GM12878 (cell line): ENCODE measurements around the gene ZNF366. TPM values are rescaled to one million over a fixed set of nuclear protein-coding genes. Genes with fewer than 3 reads are reported as not detected.

Experiments used
- ATAC-seq: fragments of 200-7000 bp; cut with Tn5 transposase; 3 replicates; pipeline ENCODE4 v1.9.1; 2020; ENCODE audit warnings: mild to moderate bottlenecking, moderate library complexity
- BruUV-seq: library from RNA; stranded (reverse); fragments of 400-500 nt; replicated peaks from 2 replicates; lab custom pipeline; 2021; lab: Mats Ljungman, UMichigan
- CTCF ChIA-PET: fragments of 300-600 bp; sonication (Branson Sonifier 250); formaldehyde crosslinking; extraction: SDS; loops from one replicate; lab custom pipeline; 2021; ENCODE audit warnings: inconsistent platforms; lab: Yijun Ruan, JAX
- POLR2A ChIA-PET: fragments of 350-600 bp; formaldehyde crosslinking; extraction: SDS; loops from one replicate; lab custom pipeline; 2021; ENCODE audit warnings: inconsistent platforms; lab: Charles Lee
- RAD21 ChIA-PET: fragments of 300-600 bp; sonication (Branson Sonifier 250); formaldehyde crosslinking; loops from one replicate; lab custom pipeline; 2023; ENCODE audit warnings: antibody characterized with exemption; ENCODE audit not compliant: unreplicated experiment; lab: Charles Lee
- SMC1A ChIA-PET: fragments of 300-600 bp; sonication (Branson Sonifier 250); formaldehyde crosslinking; loops from one replicate; lab custom pipeline; 2023; ENCODE audit not compliant: unreplicated experiment, uncharacterized antibody; lab: Charles Lee
- DNase-seq: peaks from one replicate; pipeline ENCODE4 v3.0.0-alpha.2; 2011; ENCODE audit warnings: low read depth, low spot score
- FAIRE-seq: peaks from 3 replicates; lab custom pipeline; 2011; peaks lifted over from hg19 to GRCh38; lab: Jason Lieb, UNC
- H2AFZ ChIP-seq: 2 replicates; pipeline ENCODE4 v1.6.0; 2011; ENCODE audit warnings: low read depth, low read length, control low read depth; ENCODE audit not compliant: control insufficient read depth
- H3K27ac ChIP-seq: 2 replicates; pipeline ENCODE4 v1.5.1; 2011; ENCODE audit warnings: control low read depth; ENCODE audit not compliant: control insufficient read depth, insufficient read depth
- H3K27me3 ChIP-seq, 2 experiments: replicated peaks in 1 of 2; 2 replicates each; pipeline versions ENCODE4 v1.6.0 to v1.6.1; 2011; ENCODE audit warnings: low read length in 1 of 2; ENCODE audit not compliant: control insufficient read depth in 2 of 2, insufficient read depth in 2 of 2
- H3K36me3 ChIP-seq, 2 experiments: 2 replicates each; pipeline ENCODE4 v1.5.1; 2011; ENCODE audit warnings: low read length in 1 of 2; ENCODE audit not compliant: control insufficient read depth in 2 of 2, insufficient read depth in 2 of 2
- H3K4me1 ChIP-seq: 2 replicates; pipeline ENCODE4 v1.6.1; 2011; ENCODE audit warnings: mild to moderate bottlenecking, low read length, moderate library complexity, mixed read lengths; ENCODE audit not compliant: control insufficient read depth, insufficient read depth
- H3K4me2 ChIP-seq: 2 replicates; pipeline ENCODE4 v1.6.0; 2011; ENCODE audit warnings: control low read depth; ENCODE audit not compliant: control insufficient read depth, insufficient read depth
- H3K4me3 ChIP-seq: fragments of 200-600 bp; sonication (generic); 2 replicates; pipeline ENCODE4 v1.5.1; 2016
- H3K79me2 ChIP-seq: 2 replicates; pipeline ENCODE4 v1.6.0; 2011; ENCODE audit warnings: low read length; ENCODE audit not compliant: control insufficient read depth, insufficient read depth
- H3K9ac ChIP-seq: 2 replicates; pipeline ENCODE4 v1.8.0; 2011; ENCODE audit warnings: low read length, control low read depth, mixed read lengths; ENCODE audit not compliant: control insufficient read depth, insufficient read depth
- H3K9me3 ChIP-seq: replicated peaks from 3 replicates; pipeline ENCODE4 v1.5.1; 2011; ENCODE audit warnings: mild to moderate bottlenecking, low read length; ENCODE audit not compliant: control insufficient read depth, insufficient read depth
- H4K20me1 ChIP-seq: 2 replicates; pipeline ENCODE4 v1.6.0; 2011; ENCODE audit not compliant: control insufficient read depth, insufficient read depth
- NBN ChIP-seq: fragments of 450-650 bp; IDR thresholded peaks from 2 replicates; pipeline ENCODE4 v1.6.1; 2016
- NFIC ChIP-seq: IDR thresholded peaks from 2 replicates; pipeline ENCODE4 v1.6.1; 2012; ENCODE audit warnings: low read depth, mild to moderate bottlenecking, inconsistent platforms, low read length, moderate library complexity
- POU2F2 ChIP-seq: IDR thresholded peaks from 3 replicates; pipeline ENCODE4 v1.6.1; 2011; ENCODE audit warnings: low read depth, mild to moderate bottlenecking, low read length, borderline replicate concordance
- STAT1 ChIP-seq: fragments of 450-650 bp; conservative IDR thresholded peaks from 2 replicates; pipeline ENCODE4 v1.6.1; 2014; ENCODE audit warnings: antibody characterized with exemption, mild to moderate bottlenecking
- SUPT20H ChIP-seq: IDR thresholded peaks from 2 replicates; pipeline ENCODE4 v1.6.1; 2011; ENCODE audit warnings: low read depth, mild to moderate bottlenecking, low read length, moderate library complexity, borderline replicate concordance; ENCODE audit not compliant: control insufficient read depth
- ZNF622 ChIP-seq: fragments of 450-650 bp; IDR thresholded peaks from 2 replicates; pipeline ENCODE4 v1.6.1; 2017; ENCODE audit warnings: mild to moderate bottlenecking, inconsistent platforms
- WGBS: methylation state at CpG from one replicate; pipeline ENCODE4 v1.1.6; 2016; ENCODE audit warnings: low lambda C conversion rate; ENCODE audit not compliant: insufficient replicate concordance, insufficient coverage; ENCODE audit errors: missing lambda C conversion rate; 5-methylcytosine and 5-hydroxymethylcytosine counted together
- in situ Hi-C: fragments of 300-500 bp; cut with MboI; formaldehyde crosslinking; loops from 9 replicates; pipeline ENCODE4 v1.14.3; 2018; ENCODE audit warnings: mixed read lengths
- intact Hi-C: fragments of 100-400 bp; cut with micrococcal nuclease; formaldehyde crosslinking; loops from one replicate; pipeline ENCODE4 v1.14.2; 2022; ENCODE audit not compliant: unreplicated experiment
- polyA plus RNA-seq, 11 experiments: library from polyadenylated mRNA; depleted of rRNA in 4 of 11; unstranded in 6 of 11; stranded (reverse) in 5 of 11; fragments of >200 nt; fragmentation: Nextera tagmentation in 4 of 11; fragmentation: Illumina TruSeq in 1 of 11; extraction: Ambion mirVana in 4 of 11; extraction: Trizol in 1 of 11; gene quantifications; 1 replicate in 1 of 11; 2 replicates in 10 of 11; pipeline versions ENCODE4 v1.2.1 to v1.2.3, GENCODE V29; 2011 to 2016; ENCODE audit warnings: inconsistent platforms in 2 of 11, missing spikeins in 2 of 11, low read depth in 1 of 11
- total RNA-seq, 4 experiments: library from RNA; depleted of rRNA in 3 of 4; stranded (reverse); fragments of >200 nt in 3 of 4; fragmentation: Illumina TruSeq in 1 of 4; extraction: Trizol in 1 of 4; gene quantifications; 2 replicates each; pipeline versions ENCODE4 v1.2.1 to v1.2.3, GENCODE V29; 2013 to 2021
- TF ChIP-seq, protein P1 (sequence below): fragments of 450-650 bp; IDR thresholded peaks from 2 replicates; pipeline ENCODE4 v1.6.1; 2017; ENCODE audit warnings: borderline replicate concordance
- TF ChIP-seq, protein P2 (sequence below), 3 experiments: IDR thresholded peaks in 2 of 3; conservative IDR thresholded peaks in 1 of 3; 2 replicates each; pipeline ENCODE4 v1.5.1; 2011; ENCODE audit warnings: low read depth in 3 of 3, low read length in 3 of 3, mild to moderate bottlenecking in 3 of 3, control low read depth in 2 of 3, moderate library complexity in 2 of 3, inconsistent platforms in 1 of 3, mixed read lengths in 1 of 3; ENCODE audit not compliant: control insufficient read depth in 2 of 3, insufficient read depth in 1 of 3; ENCODE audit errors: extremely low read depth in 1 of 3
- TF ChIP-seq, protein P3 (sequence below): fragments of 450-650 bp; formaldehyde crosslinking; IDR thresholded peaks from 2 replicates; pipeline ENCODE4 v1.4.0; 2020; ENCODE audit warnings: mild to moderate bottlenecking, moderate library complexity

The ZNF366 gene
- total and polyA plus RNA-seq, 10 of the 15 experiments (the other 5 are each of a cell fraction or from before 2014, with no cell fraction given) = 0.01 to 0.18 (median 0.04) TPM; not detected in 6

DNA sequence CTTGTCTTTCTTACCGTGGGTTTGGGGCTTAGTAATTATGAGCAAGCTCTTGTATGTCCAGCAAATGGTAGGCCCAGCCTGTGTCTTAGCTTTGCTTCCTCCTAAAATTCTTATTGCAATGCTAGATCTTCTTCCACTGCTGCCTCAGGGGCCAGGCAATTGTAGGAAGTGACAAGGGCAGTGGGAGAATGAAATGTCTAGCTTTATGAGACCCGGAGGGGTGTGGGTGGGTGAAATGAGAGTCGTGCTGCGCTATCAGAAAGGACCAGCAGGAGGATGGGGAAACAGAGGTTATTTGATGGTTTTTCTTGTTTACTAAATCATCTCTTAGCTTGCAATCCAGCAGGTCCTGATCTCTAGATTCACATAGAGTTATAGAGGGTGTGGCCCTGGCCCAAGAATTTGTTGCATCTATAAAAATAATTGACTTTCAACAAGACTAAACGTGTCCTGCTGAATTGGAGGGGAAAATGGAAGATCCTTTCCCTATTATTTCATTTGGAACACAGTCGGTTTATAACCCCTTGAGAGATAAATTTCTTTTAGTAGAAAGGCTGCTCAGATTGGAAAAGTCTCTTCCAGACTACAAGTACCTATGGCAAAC, 43.7 kb downstream of the ZNF366 start:
- Histone ChIP-seq H3K9ac (no peak overlapping the region), H4K20me1 (no peaks in the 10 kb centered on the region), H3K36me3 (no peaks in the 10 kb centered on the region; a peak in 1 of 4 replicates), H3K27me3 (no peaks in the 10 kb centered on the region), H3K4me1 (peaks cover 52% of the 10 kb centered on the region), H3K79me2 (no peaks in the 10 kb centered on the region), H3K4me2 (no peak overlapping the region), H3K9me3 (no peaks in the 10 kb centered on the region), H3K27ac (no peak overlapping the region), H3K4me3 (no peak overlapping the region), H2AFZ (no peak overlapping the region)
- no peak for TF ChIP-seq POU2F2
- TF ChIP-seq STAT1 = no peak
- TF ChIP-seq, protein P1, sequence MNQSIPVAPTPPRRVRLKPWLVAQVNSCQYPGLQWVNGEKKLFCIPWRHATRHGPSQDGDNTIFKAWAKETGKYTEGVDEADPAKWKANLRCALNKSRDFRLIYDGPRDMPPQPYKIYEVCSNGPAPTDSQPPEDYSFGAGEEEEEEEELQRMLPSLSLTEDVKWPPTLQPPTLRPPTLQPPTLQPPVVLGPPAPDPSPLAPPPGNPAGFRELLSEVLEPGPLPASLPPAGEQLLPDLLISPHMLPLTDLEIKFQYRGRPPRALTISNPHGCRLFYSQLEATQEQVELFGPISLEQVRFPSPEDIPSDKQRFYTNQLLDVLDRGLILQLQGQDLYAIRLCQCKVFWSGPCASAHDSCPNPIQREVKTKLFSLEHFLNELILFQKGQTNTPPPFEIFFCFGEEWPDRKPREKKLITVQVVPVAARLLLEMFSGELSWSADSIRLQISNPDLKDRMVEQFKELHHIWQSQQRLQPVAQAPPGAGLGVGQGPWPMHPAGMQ = no peak
- TF ChIP-seq ZNF622 = no peak
- TF ChIP-seq, protein P2, sequence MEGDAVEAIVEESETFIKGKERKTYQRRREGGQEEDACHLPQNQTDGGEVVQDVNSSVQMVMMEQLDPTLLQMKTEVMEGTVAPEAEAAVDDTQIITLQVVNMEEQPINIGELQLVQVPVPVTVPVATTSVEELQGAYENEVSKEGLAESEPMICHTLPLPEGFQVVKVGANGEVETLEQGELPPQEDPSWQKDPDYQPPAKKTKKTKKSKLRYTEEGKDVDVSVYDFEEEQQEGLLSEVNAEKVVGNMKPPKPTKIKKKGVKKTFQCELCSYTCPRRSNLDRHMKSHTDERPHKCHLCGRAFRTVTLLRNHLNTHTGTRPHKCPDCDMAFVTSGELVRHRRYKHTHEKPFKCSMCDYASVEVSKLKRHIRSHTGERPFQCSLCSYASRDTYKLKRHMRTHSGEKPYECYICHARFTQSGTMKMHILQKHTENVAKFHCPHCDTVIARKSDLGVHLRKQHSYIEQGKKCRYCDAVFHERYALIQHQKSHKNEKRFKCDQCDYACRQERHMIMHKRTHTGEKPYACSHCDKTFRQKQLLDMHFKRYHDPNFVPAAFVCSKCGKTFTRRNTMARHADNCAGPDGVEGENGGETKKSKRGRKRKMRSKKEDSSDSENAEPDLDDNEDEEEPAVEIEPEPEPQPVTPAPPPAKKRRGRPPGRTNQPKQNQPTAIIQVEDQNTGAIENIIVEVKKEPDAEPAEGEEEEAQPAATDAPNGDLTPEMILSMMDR (IDR thresholded peaks at IDR 0.05 in 2 of 3, conservative IDR thresholded peaks at IDR 0.05 in 1 of 3; ENCODE audit: control insufficient read depth in 2 of 3, extremely low read depth in 1 of 3, insufficient read depth in 1 of 3, low read depth in 3 of 3, low read length in 3 of 3) = 0 out of 6 replicates have a peak, but pooled peaks of 1 of the 3 experiments have one; percentile 8
- TF ChIP-seq, protein P3, sequence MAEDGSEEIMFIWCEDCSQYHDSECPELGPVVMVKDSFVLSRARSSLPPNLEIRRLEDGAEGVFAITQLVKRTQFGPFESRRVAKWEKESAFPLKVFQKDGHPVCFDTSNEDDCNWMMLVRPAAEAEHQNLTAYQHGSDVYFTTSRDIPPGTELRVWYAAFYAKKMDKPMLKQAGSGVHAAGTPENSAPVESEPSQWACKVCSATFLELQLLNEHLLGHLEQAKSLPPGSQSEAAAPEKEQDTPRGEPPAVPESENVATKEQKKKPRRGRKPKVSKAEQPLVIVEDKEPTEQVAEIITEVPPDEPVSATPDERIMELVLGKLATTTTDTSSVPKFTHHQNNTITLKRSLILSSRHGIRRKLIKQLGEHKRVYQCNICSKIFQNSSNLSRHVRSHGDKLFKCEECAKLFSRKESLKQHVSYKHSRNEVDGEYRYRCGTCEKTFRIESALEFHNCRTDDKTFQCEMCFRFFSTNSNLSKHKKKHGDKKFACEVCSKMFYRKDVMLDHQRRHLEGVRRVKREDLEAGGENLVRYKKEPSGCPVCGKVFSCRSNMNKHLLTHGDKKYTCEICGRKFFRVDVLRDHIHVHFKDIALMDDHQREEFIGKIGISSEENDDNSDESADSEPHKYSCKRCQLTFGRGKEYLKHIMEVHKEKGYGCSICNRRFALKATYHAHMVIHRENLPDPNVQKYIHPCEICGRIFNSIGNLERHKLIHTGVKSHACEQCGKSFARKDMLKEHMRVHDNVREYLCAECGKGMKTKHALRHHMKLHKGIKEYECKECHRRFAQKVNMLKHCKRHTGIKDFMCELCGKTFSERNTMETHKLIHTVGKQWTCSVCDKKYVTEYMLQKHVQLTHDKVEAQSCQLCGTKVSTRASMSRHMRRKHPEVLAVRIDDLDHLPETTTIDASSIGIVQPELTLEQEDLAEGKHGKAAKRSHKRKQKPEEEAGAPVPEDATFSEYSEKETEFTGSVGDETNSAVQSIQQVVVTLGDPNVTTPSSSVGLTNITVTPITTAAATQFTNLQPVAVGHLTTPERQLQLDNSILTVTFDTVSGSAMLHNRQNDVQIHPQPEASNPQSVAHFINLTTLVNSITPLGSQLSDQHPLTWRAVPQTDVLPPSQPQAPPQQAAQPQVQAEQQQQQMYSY (CRISPR knock-in tag) = no peak
- TF ChIP-seq NBN = no peak
- TF ChIP-seq NFIC = no peak
- TF ChIP-seq SUPT20H = no peak
- DNase-seq (no peak), ATAC-seq (no peak), FAIRE-seq (no peak)
- no TSS peak for BruUV-seq
- in situ Hi-C loops (no loop called here), intact Hi-C loops (no loop called here)
- ChIA-PET POLR2A (interaction anchor here (1.0 to 5.6 kb wide), 3 partner anchors 9 to 55 kb away, joined by 3 to 36 read pairs (median 14); no protein-coding TSS in a partner anchor), RAD21 (interaction anchor here (0.8 to 6.9 kb wide), 8 partner anchors 8 to 97 kb away, joined by 3 to 38 read pairs (median 4); no protein-coding TSS in a partner anchor), SMC1A (interaction anchor here (0.8 to 8.3 kb wide), 13 partner anchors 8 to 142 kb away, joined by 3 to 141 read pairs (median 4); partner anchors contain the start of gene ZNF366), CTCF (interaction anchor here (1.2 to 3.5 kb wide), 9 partner anchors 9 to 147 kb away, joined by 3 to 15 read pairs (median 6); no protein-coding TSS in a partner anchor)
- WGBS = 76% methylated on average over 6 of the region's 6 CpGs
